D341Med (cell line): ENCODE measurements around the gene CLDN20.
"Not testable (repeated sequence)": the region's sequence is repeated elsewhere in the genome, so short reads cannot be mapped to it uniquely, and the experiment has no call there.

Experiments used
- DNase-seq: peaks from one replicate; pipeline ENCODE4 v3.0.0; 2012; ENCODE audit warnings: low spot score

CLDN20 gene, protein sequence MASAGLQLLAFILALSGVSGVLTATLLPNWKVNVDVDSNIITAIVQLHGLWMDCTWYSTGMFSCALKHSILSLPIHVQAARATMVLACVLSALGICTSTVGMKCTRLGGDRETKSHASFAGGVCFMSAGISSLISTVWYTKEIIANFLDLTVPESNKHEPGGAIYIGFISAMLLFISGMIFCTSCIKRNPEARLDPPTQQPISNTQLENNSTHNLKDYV

DNA sequence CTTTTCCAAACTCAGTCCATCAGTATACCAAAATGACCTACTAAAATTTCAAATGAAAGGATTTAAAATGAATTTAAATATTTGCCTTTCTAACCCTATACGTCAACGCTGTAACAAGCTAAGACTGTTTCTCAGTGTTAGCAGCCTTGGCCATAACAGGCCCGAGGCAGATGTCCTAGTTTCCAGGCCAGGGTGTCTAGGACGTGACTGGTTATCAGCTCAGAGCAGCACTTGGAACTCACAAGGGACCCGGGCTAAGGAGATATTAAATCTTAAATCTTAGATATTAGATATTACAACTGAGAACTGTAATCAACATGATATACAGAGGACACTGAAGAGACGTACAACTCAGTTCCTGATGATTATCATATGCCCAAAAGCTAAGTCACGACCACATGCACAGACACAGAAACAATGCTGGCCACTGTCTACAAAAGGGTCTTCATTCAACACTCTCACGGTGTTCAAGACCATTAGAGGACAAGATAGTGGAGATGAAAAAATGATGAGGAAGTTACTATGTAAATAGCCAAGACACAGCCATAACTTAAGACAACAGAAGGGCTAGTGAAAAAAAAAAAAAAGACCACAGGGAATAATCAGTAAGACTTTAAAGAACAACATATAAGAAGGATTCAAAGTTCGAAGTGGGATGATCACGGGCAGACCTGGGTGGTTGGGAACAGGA, at the start of gene CLDN20:
CLDN20 (plus strand) TSS at position 641 of the 691 bp plus-strand sequence. CDS start 11,707 bp downstream, outside the sequence.
- DNase-seq: no peak

GRCh38 chr6:155215906-155216305, 47.9 kb upstream of the CLDN20 start:
- no peak for DNase-seq

GRCh38 chr6:155216312-155217046, 47.3 kb upstream of the CLDN20 start:
- DNase-seq: no peak

DNA sequence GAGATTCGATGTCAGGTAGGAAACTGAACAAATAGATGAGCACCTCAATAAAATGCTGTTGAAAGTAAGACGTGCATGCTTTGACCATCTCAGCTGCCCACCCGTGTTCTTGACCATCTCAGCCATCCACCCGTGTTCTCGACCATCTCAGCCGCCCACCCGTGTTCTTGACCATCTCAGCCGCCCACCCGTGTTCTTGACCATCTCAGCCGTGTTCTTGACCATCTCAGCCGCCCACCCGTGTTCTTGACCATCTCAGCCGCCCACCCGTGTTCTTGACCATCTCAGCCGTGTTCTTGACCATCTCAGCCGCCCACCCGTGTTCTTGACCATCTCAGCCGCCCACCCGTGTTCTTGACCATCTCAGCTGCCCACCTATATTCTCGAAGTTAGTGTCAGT, 45.1 kb upstream of the CLDN20 start:
- DNase-seq: not testable (repeated sequence)

GRCh38 chr6:155219299-155219698, 44.5 kb upstream of the CLDN20 start:
- no peak for DNase-seq

- DNase-seq: no peak
Measured at GRCh38 chr6:155219858-155220301, 43.9 kb upstream of the CLDN20 start.

DNA sequence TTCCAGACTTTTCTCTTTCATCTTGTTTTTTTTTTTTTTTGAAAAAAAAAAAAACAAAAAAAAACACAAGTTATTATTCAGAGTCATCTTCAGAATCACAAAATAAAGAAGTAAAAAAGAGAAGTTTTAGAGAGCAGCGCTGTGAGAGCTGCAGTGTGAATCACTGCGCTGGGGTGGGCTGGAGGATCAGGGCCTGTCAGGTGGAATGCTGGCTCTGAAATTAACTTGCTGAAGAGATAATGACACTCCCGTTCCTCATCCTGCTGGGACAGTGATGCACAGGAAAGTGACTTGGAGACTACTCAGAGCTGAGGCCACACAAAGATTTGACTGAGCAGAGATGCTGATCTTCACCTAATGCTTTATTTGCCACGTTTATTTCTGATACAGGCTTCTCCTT, 42.7 kb upstream of the CLDN20 start:
- DNase-seq: no peak

GRCh38 chr6:155222506-155222905, 41.3 kb upstream of the CLDN20 start:
- no peak for DNase-seq

- DNase-seq: no peak
Measured at GRCh38 chr6:155223646-155224451, 40.0 kb upstream of the CLDN20 start.

- no peak for DNase-seq
Measured at GRCh38 chr6:155224618-155225017, 39.2 kb upstream of the CLDN20 start.

GRCh38 chr6:155227046-155227445, 36.8 kb upstream of the CLDN20 start:
- DNase-seq: no peak

DNA sequence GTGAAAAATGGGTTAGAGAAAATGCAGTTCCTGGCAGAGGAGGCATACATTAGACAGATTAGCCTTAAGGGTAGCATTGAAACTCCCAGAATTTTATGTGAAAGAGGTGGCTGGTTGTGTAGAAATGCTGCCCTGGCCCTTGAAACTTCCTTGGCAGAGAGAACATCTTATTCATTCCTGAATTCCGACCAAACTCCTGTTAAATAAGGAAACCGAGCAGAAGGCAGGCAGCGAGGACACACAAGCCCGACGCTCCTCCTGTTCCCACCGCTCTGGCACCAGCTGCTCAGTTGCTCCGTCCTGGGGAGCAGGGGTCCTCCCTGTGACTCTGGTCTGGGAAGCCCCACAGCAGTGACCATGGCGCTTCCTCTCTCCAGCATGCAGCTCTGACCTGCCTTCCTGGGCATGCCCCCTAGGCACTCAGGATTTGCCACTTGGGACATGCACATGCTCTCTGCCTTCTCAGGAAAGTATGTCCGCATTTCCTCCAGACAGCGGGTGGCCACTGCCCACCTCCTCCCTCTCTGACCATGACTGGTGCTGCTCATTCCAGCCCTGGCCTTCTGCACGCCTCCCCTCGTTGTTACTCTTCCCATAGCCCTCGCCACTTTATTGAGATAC, 35.2 kb upstream of the CLDN20 start:
- DNase-seq: no peak

DNA sequence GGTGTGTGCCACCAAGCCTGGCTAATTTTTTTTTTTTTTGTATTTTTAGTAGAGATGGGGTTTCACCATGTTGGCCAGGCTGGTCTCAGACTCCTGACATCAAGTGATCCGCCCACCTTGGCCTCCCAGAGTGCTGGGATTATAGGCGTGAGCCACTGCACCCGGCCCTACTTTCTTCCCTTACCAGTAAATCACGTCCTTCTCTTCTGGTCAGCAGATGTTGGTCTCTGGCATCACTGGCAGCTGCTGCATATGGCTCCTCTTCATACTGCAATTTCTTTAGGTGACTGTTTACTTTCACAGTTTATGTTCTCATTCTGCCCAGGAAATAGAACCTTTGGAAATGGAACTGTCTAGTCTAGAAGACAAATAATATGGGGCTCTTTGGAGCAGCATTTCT, 32.8 kb upstream of the CLDN20 start:
- not testable (repeated sequence) for DNase-seq

DNA sequence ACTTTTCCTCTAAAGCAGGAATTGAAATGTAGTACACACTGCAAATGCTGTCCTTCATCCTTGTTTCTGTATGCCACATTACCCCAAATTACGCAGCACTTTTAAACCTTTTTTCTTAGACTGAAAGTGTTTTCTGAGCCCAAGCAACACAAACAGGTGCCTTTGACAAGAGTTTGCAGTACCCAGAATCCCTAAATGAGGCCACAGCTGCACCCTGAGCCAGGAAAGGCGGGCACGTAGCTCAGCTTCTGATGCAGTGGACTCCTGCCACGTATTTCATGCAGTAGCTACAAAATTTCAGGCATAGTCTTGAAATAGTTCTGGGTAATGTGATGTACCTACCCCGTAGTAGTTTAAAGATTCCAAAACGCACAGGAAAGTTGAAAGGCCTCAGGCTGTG, 31.0 kb upstream of the CLDN20 start:
- DNase-seq: no peak

GRCh38 chr6:155234167-155234566, 29.6 kb upstream of the CLDN20 start:
- DNase-seq: no peak

GRCh38 chr6:155234687-155235086, 29.1 kb upstream of the CLDN20 start:
- DNase-seq: no peak

GRCh38 chr6:155235087-155235486, 28.7 kb upstream of the CLDN20 start:
- DNase-seq: no peak

- DNase-seq: no peak
Measured at GRCh38 chr6:155237613-155238012, 26.2 kb upstream of the CLDN20 start.

- DNase-seq: no peak
Measured at GRCh38 chr6:155240905-155241600, 22.8 kb upstream of the CLDN20 start.

- no peak for DNase-seq
Measured at GRCh38 chr6:155241966-155242365, 21.8 kb upstream of the CLDN20 start.

DNA sequence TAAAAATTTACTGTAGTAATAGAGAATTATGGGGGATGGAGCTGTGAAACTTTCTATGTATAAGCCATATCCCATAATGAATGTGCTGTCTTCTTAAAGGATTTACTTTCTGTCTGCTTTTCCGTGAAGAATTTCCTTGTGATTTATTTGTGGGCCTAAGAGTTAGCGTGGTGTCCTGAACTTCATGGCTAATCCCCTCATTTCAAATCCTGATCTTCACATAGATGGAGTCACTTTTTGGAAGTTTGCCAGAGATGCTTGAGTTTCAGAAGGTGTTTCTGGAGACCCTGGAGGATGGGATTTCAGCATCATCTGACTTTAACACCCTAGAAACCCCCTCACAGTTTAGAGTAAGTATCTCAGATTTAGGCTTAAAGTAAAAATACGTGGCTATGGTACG, 19.4 kb upstream of the CLDN20 start:
- no peak for DNase-seq
